GM12878 (cell line): ENCODE data around the gene GRPEL2. TPM values are rescaled to one million over a fixed set of nuclear protein-coding genes. Genes with fewer than 3 reads are reported as not detected.

Source experiments
- ATAC-seq: fragments of 200-7000 bp; cut with Tn5 transposase; 3 replicates; pipeline ENCODE4 v1.9.1; 2020; ENCODE audit warnings: mild to moderate bottlenecking, moderate library complexity
- Bru-seq: library from RNA; stranded (reverse); fragments of 400-500 nt; gene quantifications from one replicate; lab custom pipeline; 2021; lab: Mats Ljungman, UMichigan
- BruChase-seq, 2 experiments: library from RNA; stranded (reverse); fragments of 400-500 nt; gene quantifications; one replicate each; lab custom pipeline; 2021; lab: Mats Ljungman, UMichigan
- BruUV-seq: library from RNA; stranded (reverse); fragments of 400-500 nt; replicated peaks from 2 replicates; lab custom pipeline; 2021; lab: Mats Ljungman, UMichigan
- CTCF ChIA-PET: fragments of 300-600 bp; sonication (Branson Sonifier 250); formaldehyde crosslinking; extraction: SDS; loops from one replicate; lab custom pipeline; 2021; ENCODE audit warnings: inconsistent platforms; lab: Yijun Ruan, JAX
- POLR2A ChIA-PET: fragments of 350-600 bp; formaldehyde crosslinking; extraction: SDS; loops from one replicate; lab custom pipeline; 2021; ENCODE audit warnings: inconsistent platforms; lab: Charles Lee
- RAD21 ChIA-PET: fragments of 300-600 bp; sonication (Branson Sonifier 250); formaldehyde crosslinking; loops from one replicate; lab custom pipeline; 2023; ENCODE audit warnings: antibody characterized with exemption; ENCODE audit not compliant: unreplicated experiment; lab: Charles Lee
- SMC1A ChIA-PET: fragments of 300-600 bp; sonication (Branson Sonifier 250); formaldehyde crosslinking; loops from one replicate; lab custom pipeline; 2023; ENCODE audit not compliant: unreplicated experiment, uncharacterized antibody; lab: Charles Lee
- DNase-seq: peaks from one replicate; pipeline ENCODE4 v3.0.0-alpha.2; 2011; ENCODE audit warnings: low read depth, low spot score
- FAIRE-seq: peaks from 3 replicates; lab custom pipeline; 2011; peaks lifted over from hg19 to GRCh38; lab: Jason Lieb, UNC
- H2AFZ ChIP-seq: 2 replicates; pipeline ENCODE4 v1.6.0; 2011; ENCODE audit warnings: low read depth, low read length, control low read depth; ENCODE audit not compliant: control insufficient read depth
- H3K27ac ChIP-seq: 2 replicates; pipeline ENCODE4 v1.5.1; 2011; ENCODE audit warnings: control low read depth; ENCODE audit not compliant: control insufficient read depth, insufficient read depth
- H3K27me3 ChIP-seq, 2 experiments: replicated peaks in 1 of 2; 2 replicates each; pipeline versions ENCODE4 v1.6.0 to v1.6.1; 2011; ENCODE audit warnings: low read length in 1 of 2; ENCODE audit not compliant: control insufficient read depth in 2 of 2, insufficient read depth in 2 of 2
- H3K36me3 ChIP-seq, 2 experiments: 2 replicates each; pipeline ENCODE4 v1.5.1; 2011; ENCODE audit warnings: low read length in 1 of 2; ENCODE audit not compliant: control insufficient read depth in 2 of 2, insufficient read depth in 2 of 2
- H3K4me1 ChIP-seq: 2 replicates; pipeline ENCODE4 v1.6.1; 2011; ENCODE audit warnings: mild to moderate bottlenecking, low read length, moderate library complexity, mixed read lengths; ENCODE audit not compliant: control insufficient read depth, insufficient read depth
- H3K4me2 ChIP-seq: 2 replicates; pipeline ENCODE4 v1.6.0; 2011; ENCODE audit warnings: control low read depth; ENCODE audit not compliant: control insufficient read depth, insufficient read depth
- H3K4me3 ChIP-seq: fragments of 200-600 bp; sonication (generic); 2 replicates; pipeline ENCODE4 v1.5.1; 2016
- H3K79me2 ChIP-seq: 2 replicates; pipeline ENCODE4 v1.6.0; 2011; ENCODE audit warnings: low read length; ENCODE audit not compliant: control insufficient read depth, insufficient read depth
- H3K9ac ChIP-seq: 2 replicates; pipeline ENCODE4 v1.8.0; 2011; ENCODE audit warnings: low read length, control low read depth, mixed read lengths; ENCODE audit not compliant: control insufficient read depth, insufficient read depth
- H3K9me3 ChIP-seq: replicated peaks from 3 replicates; pipeline ENCODE4 v1.5.1; 2011; ENCODE audit warnings: mild to moderate bottlenecking, low read length; ENCODE audit not compliant: control insufficient read depth, insufficient read depth
- H4K20me1 ChIP-seq: 2 replicates; pipeline ENCODE4 v1.6.0; 2011; ENCODE audit not compliant: control insufficient read depth, insufficient read depth
- CHD4 ChIP-seq: fragments of 200-600 bp; sonication (generic); IDR thresholded peaks from 2 replicates; pipeline ENCODE4 v1.6.1; 2016; ENCODE audit warnings: mild to moderate bottlenecking
- CREB1 ChIP-seq: IDR thresholded peaks from 2 replicates; pipeline ENCODE4 v1.6.1; 2012; ENCODE audit warnings: low read depth, mild to moderate bottlenecking, inconsistent platforms
- KLF5 ChIP-seq: fragments of 450-650 bp; IDR thresholded peaks from 2 replicates; pipeline ENCODE4 v1.6.1; 2014; ENCODE audit warnings: mild to moderate bottlenecking; ENCODE audit not compliant: partially characterized antibody
- MTA2 ChIP-seq: fragments of 450-650 bp; IDR thresholded peaks from 2 replicates; pipeline ENCODE4 v1.6.1; 2016; ENCODE audit warnings: low read depth, mild to moderate bottlenecking, moderate library complexity
- NFXL1 ChIP-seq: fragments of 450-650 bp; IDR thresholded peaks from 2 replicates; pipeline ENCODE4 v1.6.1; 2017; ENCODE audit warnings: antibody characterized with exemption, mild to moderate bottlenecking, borderline replicate concordance
- SRF ChIP-seq, 2 experiments: IDR thresholded peaks; 2 replicates each; pipeline ENCODE4 v1.6.1; 2011; ENCODE audit warnings: low read depth in 2 of 2, low read length in 2 of 2, mild to moderate bottlenecking in 1 of 2, moderate library complexity in 1 of 2
- WGBS: methylation state at CpG from one replicate; pipeline ENCODE4 v1.1.6; 2016; ENCODE audit warnings: low lambda C conversion rate; ENCODE audit not compliant: insufficient replicate concordance, insufficient coverage; ENCODE audit errors: missing lambda C conversion rate; 5-methylcytosine and 5-hydroxymethylcytosine counted together
- in situ Hi-C: fragments of 300-500 bp; cut with MboI; formaldehyde crosslinking; loops from 9 replicates; pipeline ENCODE4 v1.14.3; 2018; ENCODE audit warnings: mixed read lengths
- intact Hi-C: fragments of 100-400 bp; cut with micrococcal nuclease; formaldehyde crosslinking; loops from one replicate; pipeline ENCODE4 v1.14.2; 2022; ENCODE audit not compliant: unreplicated experiment
- long read RNA-seq, 2 experiments: library from polyadenylated mRNA; unstranded; transcript quantifications; one replicate each; pipeline ENCODE4 v2.0.0, GENCODE V29; 2019 to 2020
- polyA minus RNA-seq, 3 experiments: library from RNA; depleted of rRNA, polyadenylated mRNA; stranded (reverse); fragments of >200 nt; gene quantifications; 2 replicates each; pipeline ENCODE4 v1.2.3, GENCODE V29; 2011
- polyA plus RNA-seq, 11 experiments: library from polyadenylated mRNA; depleted of rRNA in 4 of 11; unstranded in 6 of 11; stranded (reverse) in 5 of 11; fragments of >200 nt; fragmentation: Nextera tagmentation in 4 of 11; fragmentation: Illumina TruSeq in 1 of 11; extraction: Ambion mirVana in 4 of 11; extraction: Trizol in 1 of 11; gene quantifications; 1 replicate in 1 of 11; 2 replicates in 10 of 11; pipeline versions ENCODE4 v1.2.1 to v1.2.3, GENCODE V29; 2011 to 2016; ENCODE audit warnings: inconsistent platforms in 2 of 11, missing spikeins in 2 of 11, low read depth in 1 of 11
- total RNA-seq, 4 experiments: library from RNA; depleted of rRNA in 3 of 4; stranded (reverse); fragments of >200 nt in 3 of 4; fragmentation: Illumina TruSeq in 1 of 4; extraction: Trizol in 1 of 4; gene quantifications; 2 replicates each; pipeline versions ENCODE4 v1.2.1 to v1.2.3, GENCODE V29; 2013 to 2021
- TF ChIP-seq, protein P1 (sequence below): IDR thresholded peaks from 2 replicates; pipeline ENCODE4 v1.6.1; 2012; ENCODE audit warnings: low read depth, low read length, improper control_type of control experiment
- TF ChIP-seq, protein P2 (sequence below): fragments of 450-650 bp; IDR thresholded peaks from 2 replicates; pipeline ENCODE4 v1.6.1; 2016; ENCODE audit warnings: mild to moderate bottlenecking, moderate library complexity, borderline replicate concordance

Gene GRPEL2, protein sequence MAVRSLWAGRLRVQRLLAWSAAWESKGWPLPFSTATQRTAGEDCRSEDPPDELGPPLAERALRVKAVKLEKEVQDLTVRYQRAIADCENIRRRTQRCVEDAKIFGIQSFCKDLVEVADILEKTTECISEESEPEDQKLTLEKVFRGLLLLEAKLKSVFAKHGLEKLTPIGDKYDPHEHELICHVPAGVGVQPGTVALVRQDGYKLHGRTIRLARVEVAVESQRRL
- 10.0 and 11.0 TPM in 2 replicates for total RNA-seq (2013; cell fraction: nucleolus; rRNA removed)
- 17.3 and 21.5 TPM in 2 replicates for total RNA-seq (2014; rRNA removed)
- 15.5 and 16.8 TPM in 2 replicates for total RNA-seq (2014; rRNA removed; fragmentation: Illumina TruSeq; extraction: Trizol)
- total RNA-seq (2021) = 16.8 and 19.7 TPM in 2 replicates
- 5.2 TPM for polyA plus RNA-seq (2011; ENCODE audit: low read depth)
- 20.2 and 28.1 TPM in 2 replicates for polyA plus RNA-seq (2011; rRNA removed)
- 6.1 and 7.2 TPM in 2 replicates for polyA plus RNA-seq (2011; cell fraction: cytosol; rRNA removed)
- polyA plus RNA-seq (2011; cell fraction: nucleus; rRNA removed) = 6.9 and 7.7 TPM in 2 replicates
- polyA plus RNA-seq (2012) = 7.4 and 8.1 TPM in 2 replicates
- 13.7 and 16.3 TPM in 2 replicates for polyA plus RNA-seq (2014; fragmentation: Illumina TruSeq; extraction: Trizol)
- 1 to 10 TPM; 4.4 to 7.6 TPM for polyA plus RNA-seq (2014; fragmentation: Nextera tagmentation; extraction: Ambion mirVana)
- 10.2 and 10.4 TPM in 2 replicates for polyA plus RNA-seq (2014; rRNA removed)
- polyA plus RNA-seq (2016; fragmentation: Nextera tagmentation; extraction: Ambion mirVana) = 10 to 100 TPM; 12.5 to 14.5 TPM
- polyA minus RNA-seq (2011; rRNA and poly(A)+ RNA removed) = 10.9 and 13.0 TPM in 2 replicates
- polyA minus RNA-seq (2011; cell fraction: cytosol; rRNA and poly(A)+ RNA removed) = 5.2 and 9.9 TPM in 2 replicates
- polyA minus RNA-seq (2011; cell fraction: nucleus; rRNA and poly(A)+ RNA removed) = 5.0 and 9.7 TPM in 2 replicates
- percentile 92 among the genes with signal in this experiment for Bru-seq, nascent RNA
- BruChase-seq, experiment 1, labeled RNA remaining after a 6-hour chase = percentile 83 among the genes with signal in this experiment
- BruChase-seq, experiment 2, labeled RNA remaining after a 2-hour chase = percentile 96 among the genes with signal in this experiment
- long read RNA-seq, experiment 1, full-length matches to known transcripts = 4 of 7 reads
- long read RNA-seq, experiment 1, partial matches to known transcripts = 2 of 7 reads
- long read RNA-seq, experiment 1, other reads (novel, unspliced or antisense) = 1 of 7 reads
- long read RNA-seq, experiment 2, full-length matches to known transcripts = 6 of 22 reads
- long read RNA-seq, experiment 2, partial matches to known transcripts = 0 of 22 reads
- long read RNA-seq, experiment 2, other reads (novel, unspliced or antisense) = 16 of 22 reads

DNA sequence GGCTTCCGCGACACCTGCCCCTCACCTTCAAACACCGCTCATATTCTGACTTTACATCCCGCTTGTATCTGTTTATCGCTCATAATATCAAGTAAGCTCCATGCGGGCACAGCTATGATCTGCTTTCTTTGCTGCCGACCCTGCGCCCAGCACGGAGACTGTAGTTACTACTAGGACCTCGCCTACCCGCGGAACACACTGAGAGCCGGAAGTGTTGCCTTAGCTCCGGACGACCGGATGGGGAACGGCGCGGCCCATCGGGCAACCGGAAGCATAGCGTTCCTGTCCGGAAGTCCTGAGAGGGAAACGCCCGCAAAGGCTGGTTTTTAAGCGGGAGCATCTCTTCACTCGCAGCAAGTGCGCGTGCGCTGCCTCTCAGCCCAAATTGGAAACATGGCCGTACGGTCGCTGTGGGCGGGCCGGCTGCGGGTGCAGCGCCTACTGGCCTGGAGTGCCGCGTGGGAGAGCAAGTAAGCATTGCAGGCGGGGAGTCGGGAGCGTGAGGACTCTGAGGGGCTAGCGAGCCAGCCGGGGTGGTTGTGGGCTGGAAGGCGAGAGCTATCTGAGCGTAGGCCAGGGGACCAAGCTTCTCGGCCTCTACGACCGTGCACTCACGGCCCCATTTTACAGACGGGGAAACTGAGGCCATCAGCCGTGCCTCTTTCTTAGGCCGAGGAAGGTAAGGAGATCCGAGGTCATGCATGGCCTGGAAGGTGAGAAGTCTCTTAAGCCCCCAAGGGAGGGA, at the start of gene GRPEL2:
GRPEL2 (plus strand) TSS at position 353 of the 745 bp plus-strand sequence; CDS start at position 394, 41 bp downstream.
- DNase-seq = peak; percentile 87
- Histone ChIP-seq H3K4me1 (no peaks in the 10 kb centered on the region), H3K9me3 (no peaks in the 10 kb centered on the region), H3K4me2 (peak within 1 kb of the TSS; percentile 78), H3K4me3 (peak within 1 kb of the TSS; percentile 97), H3K36me3 (peaks cover 0 to 14% of the 10 kb centered on the region in 2 experiments; a peak in 2 of 4 replicates), H3K79me2 (peaks cover 23% of the 10 kb centered on the region), H3K27me3 (no peaks in the 10 kb centered on the region), H3K27ac (peak within 1 kb of the TSS; percentile 84), H2AFZ (peak within 1 kb of the TSS; percentile 100), H4K20me1 (no peaks in the 10 kb centered on the region), H3K9ac (peak within 1 kb of the TSS; percentile 97)
- ChIA-PET CTCF (interaction anchor here (0.6 to 8.3 kb wide), 15 partner anchors 8 to 551 kb away, joined by 3 to 62 read pairs (median 4); partner anchors contain the start of gene PCYOX1L), RAD21 (interaction anchor here (0.5 to 4.7 kb wide), 8 partner anchors 12 to 273 kb away, joined by 3 to 30 read pairs (median 4); partner anchors contain the start of gene PCYOX1L), POLR2A (interaction anchor here (1.0 to 3.8 kb wide), 7 partner anchors 9 to 206 kb away, joined by 3 to 66 read pairs (median 5); partner anchors contain the start of genes CSNK1A1 and PCYOX1L), SMC1A (interaction anchor here (0.9 to 3.4 kb wide), 7 partner anchors 12 to 205 kb away, joined by 3 to 23 read pairs (median 5); partner anchors contain the start of gene PCYOX1L)
- intact Hi-C loops = loop anchor here (1.0 to 10.0 kb wide), 3 partner anchors 12 to 541 kb away; partner anchors contain the start of gene CSNK1A1
- no TSS peak for BruUV-seq
- WGBS = 1% methylated on average over 54 of the region's 54 CpGs
- FAIRE-seq = peak; percentile 95
- ATAC-seq = peak; percentile 96
- in situ Hi-C loops = no loop called here
- TF ChIP-seq MTA2 = no peak
- no peak for TF ChIP-seq CHD4
- 0 out of 2 replicates have a peak, but pooled peaks have one; percentile 29 for TF ChIP-seq CREB1
- TF ChIP-seq, protein P1, sequence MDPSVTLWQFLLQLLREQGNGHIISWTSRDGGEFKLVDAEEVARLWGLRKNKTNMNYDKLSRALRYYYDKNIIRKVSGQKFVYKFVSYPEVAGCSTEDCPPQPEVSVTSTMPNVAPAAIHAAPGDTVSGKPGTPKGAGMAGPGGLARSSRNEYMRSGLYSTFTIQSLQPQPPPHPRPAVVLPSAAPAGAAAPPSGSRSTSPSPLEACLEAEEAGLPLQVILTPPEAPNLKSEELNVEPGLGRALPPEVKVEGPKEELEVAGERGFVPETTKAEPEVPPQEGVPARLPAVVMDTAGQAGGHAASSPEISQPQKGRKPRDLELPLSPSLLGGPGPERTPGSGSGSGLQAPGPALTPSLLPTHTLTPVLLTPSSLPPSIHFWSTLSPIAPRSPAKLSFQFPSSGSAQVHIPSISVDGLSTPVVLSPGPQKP = peak; percentile 99
- no peak for TF ChIP-seq NFXL1
- peak; percentile 68 to 90 for TF ChIP-seq SRF (IDR thresholded peaks at IDR 0.05; ENCODE audit: low read depth in 2 of 2, low read length in 2 of 2)
- TF ChIP-seq KLF5 = peak; percentile 49
- TF ChIP-seq, protein P2, sequence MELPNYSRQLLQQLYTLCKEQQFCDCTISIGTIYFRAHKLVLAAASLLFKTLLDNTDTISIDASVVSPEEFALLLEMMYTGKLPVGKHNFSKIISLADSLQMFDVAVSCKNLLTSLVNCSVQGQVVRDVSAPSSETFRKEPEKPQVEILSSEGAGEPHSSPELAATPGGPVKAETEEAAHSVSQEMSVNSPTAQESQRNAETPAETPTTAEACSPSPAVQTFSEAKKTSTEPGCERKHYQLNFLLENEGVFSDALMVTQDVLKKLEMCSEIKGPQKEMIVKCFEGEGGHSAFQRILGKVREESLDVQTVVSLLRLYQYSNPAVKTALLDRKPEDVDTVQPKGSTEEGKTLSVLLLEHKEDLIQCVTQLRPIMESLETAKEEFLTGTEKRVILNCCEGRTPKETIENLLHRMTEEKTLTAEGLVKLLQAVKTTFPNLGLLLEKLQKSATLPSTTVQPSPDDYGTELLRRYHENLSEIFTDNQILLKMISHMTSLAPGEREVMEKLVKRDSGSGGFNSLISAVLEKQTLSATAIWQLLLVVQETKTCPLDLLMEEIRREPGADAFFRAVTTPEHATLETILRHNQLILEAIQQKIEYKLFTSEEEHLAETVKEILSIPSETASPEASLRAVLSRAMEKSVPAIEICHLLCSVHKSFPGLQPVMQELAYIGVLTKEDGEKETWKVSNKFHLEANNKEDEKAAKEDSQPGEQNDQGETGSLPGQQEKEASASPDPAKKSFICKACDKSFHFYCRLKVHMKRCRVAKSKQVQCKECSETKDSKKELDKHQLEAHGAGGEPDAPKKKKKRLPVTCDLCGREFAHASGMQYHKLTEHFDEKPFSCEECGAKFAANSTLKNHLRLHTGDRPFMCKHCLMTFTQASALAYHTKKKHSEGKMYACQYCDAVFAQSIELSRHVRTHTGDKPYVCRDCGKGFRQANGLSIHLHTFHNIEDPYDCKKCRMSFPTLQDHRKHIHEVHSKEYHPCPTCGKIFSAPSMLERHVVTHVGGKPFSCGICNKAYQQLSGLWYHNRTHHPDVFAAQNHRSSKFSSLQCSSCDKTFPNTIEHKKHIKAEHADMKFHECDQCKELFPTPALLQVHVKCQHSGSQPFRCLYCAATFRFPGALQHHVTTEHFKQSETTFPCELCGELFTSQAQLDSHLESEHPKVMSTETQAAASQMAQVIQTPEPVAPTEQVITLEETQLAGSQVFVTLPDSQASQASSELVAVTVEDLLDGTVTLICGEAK = peak; percentile 98
